ENCODE results near the gene NSD2.

NSD2 gene

GRCh38 chr4:1961038-1961437 lies 89.8 kb downstream of the NSD2 start:
- no peak for TF ChIP-seq EZH2 (IDR thresholded peaks at IDR 0.05; ENCODE audit: borderline replicate concordance, low read depth, low read length, severe bottlenecking)
- no peak for TF ChIP-seq CTCF (IDR thresholded peaks at IDR 0.05; ENCODE audit: borderline replicate concordance, extremely low read depth, low read length, poor library complexity, severe bottlenecking)
- no peak for ATAC-seq (ENCODE audit: insufficient read depth, low read depth)
- H3K79me2 ChIP-seq (ENCODE audit: insufficient read depth, low read length) = peaks cover 71% of the 10 kb centered on the region
- no peak overlapping the region for H2AFZ ChIP-seq (ENCODE audit: low read depth, low read length)
- no peak for DNase-seq
- H3K36me3 ChIP-seq (ENCODE audit: insufficient read depth, low read length) = peaks cover 100% of the 10 kb centered on the region
- no peak overlapping the region for H3K4me3 ChIP-seq (ENCODE audit: low read depth in 1 of 2, low read length in 2 of 2)
- H3K27me3 ChIP-seq (ENCODE audit: insufficient read depth, low read length, poor library complexity) = no peaks in the 10 kb centered on the region
- no peaks in the 10 kb centered on the region for H3K9me3 ChIP-seq (ENCODE audit: insufficient read depth, low read length, severe bottlenecking)
- peaks cover 52% of the 10 kb centered on the region for H4K20me1 ChIP-seq (ENCODE audit: insufficient read depth, low read length)
- no peak overlapping the region for H3K4me2 ChIP-seq (ENCODE audit: insufficient read depth, low read length)
- H3K27ac ChIP-seq (ENCODE audit: low read length) = no peak overlapping the region
- H3K9ac ChIP-seq (ENCODE audit: low read depth, low read length) = no peak overlapping the region
- H3K4me1 ChIP-seq (ENCODE audit: insufficient read depth, low read length) = no peaks in the 10 kb centered on the region

GRCh38 chr4:1961563-1961962 lies 90.4 kb downstream of the NSD2 start:
- Histone ChIP-seq H3K36me3 (ENCODE audit: insufficient read depth, low read length) (peaks cover 97% of the 10 kb centered on the region), H3K4me2 (ENCODE audit: insufficient read depth, low read length) (no peak overlapping the region), H3K4me3 (ENCODE audit: low read depth in 1 of 2, low read length in 2 of 2) (no peak overlapping the region), H2AFZ (ENCODE audit: low read depth, low read length) (no peak overlapping the region), H3K27ac (ENCODE audit: low read length) (no peak overlapping the region), H4K20me1 (ENCODE audit: insufficient read depth, low read length) (peaks cover 49% of the 10 kb centered on the region), H3K79me2 (ENCODE audit: insufficient read depth, low read length) (peaks cover 68% of the 10 kb centered on the region), H3K9ac (ENCODE audit: low read depth, low read length) (no peak overlapping the region), H3K4me1 (ENCODE audit: insufficient read depth, low read length) (no peaks in the 10 kb centered on the region), H3K9me3 (ENCODE audit: insufficient read depth, low read length, severe bottlenecking) (no peaks in the 10 kb centered on the region), H3K27me3 (ENCODE audit: insufficient read depth, low read length, poor library complexity) (no peaks in the 10 kb centered on the region)
- no peak for TF ChIP-seq EZH2 (IDR thresholded peaks at IDR 0.05; ENCODE audit: borderline replicate concordance, low read depth, low read length, severe bottlenecking)
- no peak for TF ChIP-seq CTCF (IDR thresholded peaks at IDR 0.05; ENCODE audit: borderline replicate concordance, extremely low read depth, low read length, poor library complexity, severe bottlenecking)
- ATAC-seq (ENCODE audit: insufficient read depth, low read depth) (no peak), DNase-seq (no peak)

GRCh38 chr4:1962980-1963379 lies 91.8 kb downstream of the NSD2 start:
- Histone ChIP-seq H3K4me3 (ENCODE audit: low read depth in 1 of 2, low read length in 2 of 2) (no peak overlapping the region), H3K4me2 (ENCODE audit: insufficient read depth, low read length) (no peak overlapping the region), H3K27me3 (ENCODE audit: insufficient read depth, low read length, poor library complexity) (no peaks in the 10 kb centered on the region), H4K20me1 (ENCODE audit: insufficient read depth, low read length) (peaks cover 46% of the 10 kb centered on the region), H3K79me2 (ENCODE audit: insufficient read depth, low read length) (peaks cover 64% of the 10 kb centered on the region), H3K36me3 (ENCODE audit: insufficient read depth, low read length) (peaks cover 90% of the 10 kb centered on the region), H3K4me1 (ENCODE audit: insufficient read depth, low read length) (no peaks in the 10 kb centered on the region), H2AFZ (ENCODE audit: low read depth, low read length) (no peak overlapping the region), H3K9ac (ENCODE audit: low read depth, low read length) (no peak overlapping the region), H3K9me3 (ENCODE audit: insufficient read depth, low read length, severe bottlenecking) (no peaks in the 10 kb centered on the region), H3K27ac (ENCODE audit: low read length) (no peak overlapping the region)
- DNase-seq (no peak), ATAC-seq (ENCODE audit: insufficient read depth, low read depth) (no peak)
- TF ChIP-seq CTCF (IDR thresholded peaks at IDR 0.05; ENCODE audit: borderline replicate concordance, extremely low read depth, low read length, poor library complexity, severe bottlenecking) = no peak
- no peak for TF ChIP-seq EZH2 (IDR thresholded peaks at IDR 0.05; ENCODE audit: borderline replicate concordance, low read depth, low read length, severe bottlenecking)

- no peak for TF ChIP-seq CTCF (IDR thresholded peaks at IDR 0.05; ENCODE audit: borderline replicate concordance, extremely low read depth, low read length, poor library complexity, severe bottlenecking)
- no peak for TF ChIP-seq EZH2 (IDR thresholded peaks at IDR 0.05; ENCODE audit: borderline replicate concordance, low read depth, low read length, severe bottlenecking)
- H3K36me3 ChIP-seq (ENCODE audit: insufficient read depth, low read length) = peaks cover 90% of the 10 kb centered on the region
- ATAC-seq (ENCODE audit: insufficient read depth, low read depth) = no peak
Observed at GRCh38 chr4:1964443-1964842, 93.2 kb downstream of the NSD2 start.

More at GRCh38 chr4:1964443-1964842, 93.2 kb downstream of the NSD2 start:
- Histone ChIP-seq H3K9ac (ENCODE audit: low read depth, low read length) (no peak overlapping the region), H3K4me3 (ENCODE audit: low read depth in 1 of 2, low read length in 2 of 2) (no peak overlapping the region), H3K9me3 (ENCODE audit: insufficient read depth, low read length, severe bottlenecking) (no peaks in the 10 kb centered on the region), H3K4me2 (ENCODE audit: insufficient read depth, low read length) (no peak overlapping the region), H3K4me1 (ENCODE audit: insufficient read depth, low read length) (no peaks in the 10 kb centered on the region), H2AFZ (ENCODE audit: low read depth, low read length) (no peak overlapping the region), H3K79me2 (ENCODE audit: insufficient read depth, low read length) (peaks cover 55% of the 10 kb centered on the region), H3K27ac (ENCODE audit: low read length) (no peak overlapping the region), H3K27me3 (ENCODE audit: insufficient read depth, low read length, poor library complexity) (no peaks in the 10 kb centered on the region), H4K20me1 (ENCODE audit: insufficient read depth, low read length) (peaks cover 39% of the 10 kb centered on the region)
- no peak for DNase-seq

Measured in DND-41 (cell line).